ENCODE measurements around the gene TUBA1B.
"Not testable (repeated sequence)": the region's sequence is repeated elsewhere in the genome, so short reads cannot be mapped to it uniquely, and the experiment has no call there.

The TUBA1B gene

DNA sequence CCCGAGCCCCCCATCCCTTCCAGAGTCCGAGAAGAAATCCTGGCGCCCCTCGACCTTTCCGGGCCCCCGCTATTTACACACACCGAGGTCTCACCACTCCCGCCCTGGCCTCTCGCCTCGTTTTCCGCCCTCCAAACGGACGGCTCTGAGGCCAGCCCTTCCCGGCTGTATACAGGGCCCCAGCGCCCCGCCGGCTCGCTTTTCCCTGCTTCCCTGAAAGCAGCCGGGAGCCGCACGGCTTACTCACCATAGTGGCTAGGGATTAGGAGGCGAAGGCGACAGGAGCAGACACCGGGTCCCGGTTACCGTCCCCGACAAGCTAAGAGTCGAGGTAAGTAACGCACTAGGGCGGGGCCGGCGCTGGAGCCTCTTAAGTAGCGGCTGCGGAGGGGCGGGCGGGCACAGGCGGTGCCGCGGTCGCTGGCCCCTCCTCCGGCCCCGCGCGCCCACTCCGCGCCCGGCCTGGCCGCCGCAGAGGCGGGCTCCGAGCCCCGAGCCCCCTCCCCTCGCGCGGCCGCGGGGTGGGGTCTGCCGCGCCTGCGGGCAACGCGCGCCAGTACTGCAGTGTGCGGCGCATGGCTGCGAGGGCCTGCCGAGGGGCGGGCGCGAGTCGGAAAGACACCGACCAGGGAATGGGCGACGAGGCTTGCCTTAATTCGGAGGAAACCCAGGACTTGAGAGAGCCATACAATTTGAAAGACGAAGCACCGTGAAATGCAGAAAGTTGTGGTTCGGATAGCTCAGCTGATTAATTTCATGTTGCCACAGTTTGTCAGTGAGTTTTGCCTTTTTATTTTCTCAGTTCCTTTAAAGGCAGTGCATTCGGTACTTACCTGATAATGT, at the start of gene TUBA1B:
Gene TUBA1B, minus strand, starts transcription at position 345 of the 843 bp plus-strand sequence. Its CDS starts 95 bp downstream, at position 250.
- peak; percentile 96 for DNase-seq

GRCh38 chr12:49174218-49174617, 43.0 kb upstream of the TUBA1B start:
- DNase-seq = no peak

DNA sequence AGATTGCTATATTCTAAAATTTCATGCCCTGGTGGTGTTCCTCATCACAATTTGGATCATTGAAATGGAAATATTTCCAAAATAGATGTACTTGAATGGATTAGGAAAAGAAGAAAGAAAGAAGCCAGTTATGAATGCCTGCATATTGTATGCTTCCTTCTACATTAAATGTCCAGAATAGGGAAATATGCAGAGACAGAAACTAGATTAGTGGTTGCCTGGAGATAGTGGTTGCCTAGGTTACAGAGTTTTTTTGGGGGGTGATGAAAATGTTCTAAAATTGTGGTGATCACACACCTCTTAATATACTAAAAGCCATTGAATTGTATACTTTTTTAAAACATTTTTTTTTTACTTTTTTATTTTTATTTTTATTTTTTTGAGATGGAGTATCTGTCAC, 39.7 kb upstream of the TUBA1B start:
- DNase-seq = no peak

DNA sequence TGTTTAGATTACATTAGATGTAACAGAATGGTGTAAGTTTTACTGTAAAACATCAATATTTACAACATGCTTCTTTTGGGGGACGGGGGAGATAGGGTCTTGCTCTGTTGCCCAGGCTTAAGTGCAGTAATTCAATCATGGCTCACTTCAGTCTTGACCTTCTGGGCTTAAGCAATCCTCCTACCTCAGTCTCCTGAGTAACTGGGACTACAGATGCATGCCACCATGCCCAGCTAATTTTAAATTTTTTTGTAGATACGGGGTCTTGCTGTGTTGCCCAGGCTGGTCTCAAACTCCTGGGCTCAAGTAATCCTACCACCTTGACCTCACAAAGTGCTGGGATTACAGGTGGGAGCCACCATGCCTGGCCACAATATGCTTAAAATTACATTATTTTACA, 33.9 kb upstream of the TUBA1B start:
- DNase-seq = no peak

DNA sequence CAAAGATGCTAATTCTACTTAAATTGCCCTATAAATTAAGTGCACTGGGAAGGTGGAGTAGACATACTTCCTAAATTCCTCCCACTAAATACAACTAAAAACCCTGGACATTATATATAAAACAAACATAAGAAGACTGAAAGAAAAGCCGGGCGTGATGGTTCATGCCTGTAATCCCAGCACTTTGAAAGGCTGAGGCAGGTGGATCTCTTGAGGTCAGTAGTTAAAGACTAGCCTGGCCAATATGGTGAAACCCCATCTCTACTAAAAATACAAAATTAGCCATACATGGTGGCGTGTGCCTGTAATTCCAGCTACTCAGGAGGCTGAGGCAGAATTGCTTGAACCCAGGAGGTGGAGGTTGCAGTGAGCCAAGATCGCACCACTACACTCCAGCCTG, 30.7 kb upstream of the TUBA1B start:
- DNase-seq = not testable (repeated sequence)

GRCh38 chr12:49161092-49161795, 30.0 kb upstream of the TUBA1B start:
- no peak for DNase-seq

DNA sequence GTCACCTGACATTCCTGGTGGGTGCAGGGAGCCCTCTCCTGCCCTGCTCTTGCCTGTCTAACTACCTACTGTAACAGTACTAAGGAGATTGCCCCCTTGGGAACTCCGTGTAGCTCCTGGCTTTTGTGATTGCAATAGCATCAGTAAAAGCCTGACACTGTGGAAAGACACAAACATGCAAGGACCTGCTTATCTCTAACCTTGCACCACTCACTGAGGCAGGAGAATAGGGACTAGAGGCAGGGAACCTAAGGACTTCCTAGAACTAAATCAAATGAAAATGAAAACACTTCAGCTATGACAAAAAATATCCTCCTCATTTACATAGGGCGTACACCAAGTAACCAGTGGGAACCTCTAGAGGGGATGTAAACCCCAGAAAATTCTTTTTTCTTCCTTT, 29.2 kb upstream of the TUBA1B start:
- DNase-seq = no peak

DNA sequence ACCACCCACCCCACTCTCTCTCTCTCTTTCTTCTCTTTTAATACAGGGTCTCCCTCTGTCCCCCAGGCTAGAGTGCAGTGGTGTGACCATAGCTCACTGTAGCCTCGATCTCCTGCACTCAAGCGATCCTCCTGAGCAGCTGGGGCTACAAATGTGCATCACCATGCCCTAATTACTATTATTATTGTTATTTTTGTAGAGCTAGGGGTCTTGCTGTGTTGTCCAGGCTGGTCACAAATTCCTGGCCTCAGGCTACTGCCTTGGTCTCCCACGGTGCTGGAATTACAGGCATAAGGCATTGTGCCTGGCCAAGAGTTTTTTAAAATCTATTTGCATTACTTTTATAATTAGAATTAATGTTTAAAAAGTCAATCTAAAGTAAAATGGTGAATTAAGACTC, 23.0 kb upstream of the TUBA1B start:
- DNase-seq = no peak

- no peak for DNase-seq
Observed at GRCh38 chr12:49147384-49147783, 16.2 kb upstream of the TUBA1B start.

DNA sequence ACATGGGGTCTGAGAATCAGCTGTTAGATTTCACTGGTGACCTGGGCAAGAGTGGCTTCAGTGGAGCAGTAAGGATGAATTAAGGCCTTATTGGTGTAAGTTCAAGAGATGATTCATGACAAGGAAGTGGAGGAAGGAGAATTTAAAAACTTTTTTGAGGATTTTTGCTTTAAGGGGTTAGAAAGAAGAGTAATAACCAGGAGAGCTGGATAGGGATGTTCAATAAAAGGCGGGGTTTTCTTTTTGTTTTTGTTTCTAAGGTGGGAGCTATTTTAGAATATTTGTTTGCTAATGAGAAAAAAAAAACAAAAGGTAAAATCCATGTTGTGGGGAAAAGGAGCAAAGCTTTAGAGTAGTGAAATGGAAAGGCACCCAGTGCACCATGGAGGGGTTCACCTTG, 15.2 kb upstream of the TUBA1B start:
- DNase-seq = no peak

- no peak for DNase-seq
Observed at GRCh38 chr12:49144384-49144783, 13.2 kb upstream of the TUBA1B start.

DNA sequence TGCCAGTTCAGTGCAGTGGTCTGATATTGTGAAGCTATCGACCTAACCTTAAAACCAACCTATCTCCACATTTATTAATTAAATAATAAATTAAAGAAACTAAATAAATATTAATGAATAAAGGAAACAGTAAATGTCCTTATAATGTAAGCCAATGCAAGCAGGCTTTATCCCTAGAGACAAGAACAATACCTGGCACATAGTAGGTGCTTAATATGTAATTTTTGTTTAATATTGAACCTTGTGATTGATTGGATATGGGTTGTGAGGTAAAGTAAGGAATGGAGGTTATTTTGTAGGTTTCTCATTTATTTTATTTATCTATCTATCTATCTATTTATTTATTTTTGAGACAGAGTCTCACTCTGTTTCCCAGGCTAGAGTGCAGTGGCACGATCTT, 7.8 kb upstream of the TUBA1B start:
- no peak for DNase-seq

GRCh38 chr12:49138587-49138986, 7.4 kb upstream of the TUBA1B start:
- no peak for DNase-seq

- no peak for DNase-seq
Observed at GRCh38 chr12:49137476-49137875, 6.3 kb upstream of the TUBA1B start.

GRCh38 chr12:49136997-49137396, 5.8 kb upstream of the TUBA1B start:
- DNase-seq = not testable (repeated sequence)

GRCh38 chr12:49133590-49133989, 2.4 kb upstream of the TUBA1B start:
- no peak for DNase-seq

- DNase-seq = no peak
Observed at GRCh38 chr12:49133014-49133413, 1.8 kb upstream of the TUBA1B start.

GRCh38 chr12:49131894-49132461, 783 bp upstream of the TUBA1B start:
- no peak for DNase-seq

DNA sequence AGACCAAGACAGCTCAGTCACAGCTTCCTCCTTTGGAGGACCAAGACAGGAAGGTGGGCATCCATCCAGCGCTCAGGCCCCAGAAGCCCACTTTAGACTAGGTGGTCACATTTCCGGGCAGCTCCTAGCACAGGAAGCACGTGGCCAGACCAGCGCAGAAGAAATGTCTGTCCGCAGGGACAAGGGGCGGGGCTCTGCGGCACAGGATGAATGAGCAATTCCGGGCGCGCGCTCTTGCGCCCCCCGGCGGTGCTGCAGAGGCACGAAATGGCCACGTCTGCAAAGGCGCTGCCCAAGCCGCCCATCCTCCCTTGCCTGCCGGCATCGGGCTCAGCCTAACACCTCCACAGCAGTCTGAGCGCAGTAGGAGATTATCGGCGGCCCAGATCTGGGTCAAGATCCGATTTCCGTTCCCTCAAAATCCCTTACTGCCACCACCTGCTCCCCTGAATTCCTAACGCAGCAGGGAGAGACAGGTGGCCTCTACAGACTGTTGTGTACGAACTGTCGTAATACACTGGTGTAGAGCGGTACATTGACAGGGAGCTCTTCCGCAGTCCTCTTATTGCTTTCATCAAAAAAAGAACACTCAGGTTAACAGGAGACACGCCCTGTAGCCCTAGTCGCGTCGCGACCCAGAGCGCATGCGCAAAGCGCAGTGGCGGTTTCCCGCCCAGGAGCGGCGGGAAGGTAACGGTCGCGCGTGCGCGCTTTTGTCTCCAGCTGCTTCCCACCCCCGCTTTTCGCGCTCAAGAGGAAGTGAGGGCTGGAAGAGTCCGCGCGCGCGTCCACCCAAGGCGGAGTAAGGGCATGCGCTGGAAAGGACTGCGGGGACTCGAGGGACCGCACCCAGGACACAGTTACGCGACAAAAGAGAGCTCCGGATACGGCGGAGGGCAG, 794 bp downstream of the TUBA1B start:
- peak; percentile 96 for DNase-seq

GRCh38 chr12:49129332-49130150, 1.7 kb downstream of the TUBA1B start:
- no peak for DNase-seq

GRCh38 chr12:49127971-49128370, 3.2 kb downstream of the TUBA1B start:
- not testable (repeated sequence) for DNase-seq
